Measurements from ENCODE around the gene LHFPL3. TPM values are rescaled to one million over a fixed set of nuclear protein-coding genes. Genes with fewer than 3 reads are reported as not detected.

The LHFPL3 gene
- total RNA-seq, 2 experiments from 2014 or later = not detected

DNA sequence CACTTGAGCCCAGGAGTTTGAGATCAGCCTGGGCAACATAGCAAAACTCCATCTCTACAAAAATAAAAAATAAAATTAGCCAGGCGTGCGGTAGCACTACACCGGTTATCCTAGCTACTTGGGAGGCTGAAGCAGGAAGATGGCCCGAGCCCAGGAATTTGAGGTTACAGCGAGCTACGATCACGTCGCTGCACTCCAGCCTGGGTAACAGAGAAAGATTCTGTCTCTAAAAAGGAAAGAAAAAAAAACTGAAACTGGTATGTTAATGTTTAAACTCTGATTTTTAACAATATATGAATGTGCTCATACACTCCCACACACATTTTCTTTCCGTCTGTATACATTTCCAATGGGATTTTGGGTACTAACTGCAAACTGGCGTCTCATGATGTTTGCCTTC, 545.0 kb downstream of the LHFPL3 start:
- Mint-ChIP-seq H3K4me1 (peaks cover 4% of the 10 kb centered on the region), H3K27ac (no peak overlapping the region), H3K4me3 (no peak overlapping the region), H3K27me3 (peaks cover 6% of the 10 kb centered on the region), H3K9me3 (no peaks in the 10 kb centered on the region), H3K36me3 (ENCODE audit: low read depth) (no peaks in the 10 kb centered on the region)
- ChIA-PET CTCF (interaction anchor here (0.6 to 1.4 kb wide), 2 partner anchors 13 to 310 kb away, joined by 3 to 5 read pairs; no protein-coding TSS in a partner anchor), POLR2A (no interaction called here)
- DNase-seq = no peak

DNA sequence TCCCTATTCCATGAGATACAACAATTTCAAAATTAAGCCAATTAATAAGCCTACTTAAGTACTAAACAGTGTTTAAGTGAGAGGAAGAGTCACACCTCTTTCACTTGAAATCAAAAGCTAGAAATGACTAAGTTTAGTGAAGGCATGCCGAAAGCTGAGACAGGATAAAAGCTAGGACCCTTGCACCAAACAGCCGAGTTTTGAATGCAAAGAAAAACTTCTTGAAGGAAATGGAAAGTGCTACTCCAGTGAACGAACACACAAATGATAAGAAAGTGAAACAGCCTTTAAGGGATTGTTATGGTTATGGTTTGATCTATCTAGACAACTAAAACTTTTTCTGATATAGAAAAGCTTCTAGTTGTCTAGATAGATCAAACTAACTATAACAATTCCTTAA, 550.2 kb downstream of the LHFPL3 start:
- H3K4me1 Mint-ChIP-seq = peaks cover 20% of the 10 kb centered on the region
- no peak overlapping the region for H3K4me3 Mint-ChIP-seq
- ChIA-PET POLR2A (no interaction called here), CTCF (interaction anchor here (0.8 to 1.4 kb wide), 2 partner anchors 24 to 27 kb away, joined by 3 read pairs; no protein-coding TSS in a partner anchor)
- H3K9me3 Mint-ChIP-seq = peaks cover 3% of the 10 kb centered on the region
- peak overlapping the region; percentile 16 for H3K27ac Mint-ChIP-seq
- H3K36me3 Mint-ChIP-seq (ENCODE audit: low read depth) = no peaks in the 10 kb centered on the region
- H3K27me3 Mint-ChIP-seq = peaks cover 4% of the 10 kb centered on the region
- DNase-seq = peak; percentile 15

DNA sequence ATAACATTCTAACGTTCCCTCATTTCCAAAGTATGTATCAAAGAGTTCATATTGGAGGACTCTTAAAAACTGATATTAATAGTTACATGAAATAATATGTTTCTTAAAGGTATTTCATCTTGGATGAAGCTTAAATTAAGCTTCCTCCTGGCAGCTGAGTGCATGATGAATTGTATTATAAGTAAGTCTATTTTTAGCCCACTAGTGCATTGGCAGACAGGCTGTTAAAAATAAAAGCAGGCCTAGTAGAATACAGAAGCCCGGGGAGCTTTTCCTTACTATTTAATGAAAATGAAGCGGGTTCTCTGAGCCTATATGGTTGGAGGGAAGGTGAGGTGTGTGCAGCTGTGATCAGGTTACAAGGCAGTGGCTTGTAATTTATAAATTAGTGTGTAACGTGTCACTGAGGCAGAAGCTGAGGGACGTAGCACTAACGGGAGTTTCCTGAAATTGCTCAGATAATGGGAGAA, 554.9 kb downstream of the LHFPL3 start:
- DNase-seq = no peak
- H3K27ac Mint-ChIP-seq = no peak overlapping the region
- H3K9me3 Mint-ChIP-seq = peaks cover 3% of the 10 kb centered on the region
- no peaks in the 10 kb centered on the region for H3K36me3 Mint-ChIP-seq (ENCODE audit: low read depth)
- ChIA-PET CTCF (interaction anchor here (0.5 to 2.5 kb wide), 9 partner anchors 9 to 752 kb away, joined by 3 to 13 read pairs (median 7); no protein-coding TSS in a partner anchor), POLR2A (no interaction called here)
- H3K4me1 Mint-ChIP-seq = peaks cover 23% of the 10 kb centered on the region
- H3K27me3 Mint-ChIP-seq = peaks cover 4% of the 10 kb centered on the region
- no peak overlapping the region for H3K4me3 Mint-ChIP-seq

DNA sequence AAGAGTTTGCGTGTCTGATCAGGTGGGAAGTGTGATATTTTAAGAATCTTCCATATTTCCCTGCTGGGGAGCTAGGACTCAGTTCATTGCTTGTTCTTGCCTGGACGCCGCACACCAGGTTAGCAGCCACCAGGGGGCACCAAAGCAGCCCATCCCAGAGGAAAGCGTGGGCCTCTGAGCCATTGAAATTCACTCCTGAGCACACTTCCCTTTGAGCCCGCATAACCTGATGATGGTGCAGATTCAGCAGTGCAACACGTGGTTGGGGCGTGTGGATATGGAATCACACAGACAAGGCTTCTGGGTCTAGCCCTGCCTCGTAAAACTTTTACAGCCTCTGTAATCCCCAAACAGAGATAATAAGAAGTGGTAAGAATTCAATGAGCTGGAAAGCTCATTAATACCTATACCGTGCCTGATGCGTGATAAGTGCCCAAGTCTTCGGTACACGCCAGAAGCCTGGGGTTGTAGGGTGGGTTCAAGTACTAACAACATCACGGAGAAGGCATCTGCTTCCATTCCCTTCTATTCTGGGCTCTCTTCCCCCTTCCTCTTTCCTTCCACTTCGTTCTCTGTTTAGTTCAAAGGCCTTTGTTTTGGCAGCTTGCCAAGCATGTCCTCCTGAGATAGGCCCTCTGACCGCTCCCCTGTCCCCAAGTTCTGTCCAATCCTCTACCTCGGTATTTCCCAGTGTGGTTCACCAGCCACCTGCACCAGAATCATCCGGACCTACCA, 555.5 kb downstream of the LHFPL3 start:
- ChIA-PET POLR2A (no interaction called here), CTCF (interaction anchor here (0.5 to 2.5 kb wide), 8 partner anchors 9 to 43 kb away, joined by 3 to 13 read pairs (median 8); no protein-coding TSS in a partner anchor)
- Mint-ChIP-seq H3K9me3 (peaks cover 3% of the 10 kb centered on the region), H3K4me3 (no peak overlapping the region), H3K36me3 (ENCODE audit: low read depth) (no peaks in the 10 kb centered on the region), H3K27me3 (peaks cover 4% of the 10 kb centered on the region), H3K27ac (peak overlapping the region; percentile 22), H3K4me1 (peaks cover 17% of the 10 kb centered on the region)
- DNase-seq = peak; percentile 70

DNA sequence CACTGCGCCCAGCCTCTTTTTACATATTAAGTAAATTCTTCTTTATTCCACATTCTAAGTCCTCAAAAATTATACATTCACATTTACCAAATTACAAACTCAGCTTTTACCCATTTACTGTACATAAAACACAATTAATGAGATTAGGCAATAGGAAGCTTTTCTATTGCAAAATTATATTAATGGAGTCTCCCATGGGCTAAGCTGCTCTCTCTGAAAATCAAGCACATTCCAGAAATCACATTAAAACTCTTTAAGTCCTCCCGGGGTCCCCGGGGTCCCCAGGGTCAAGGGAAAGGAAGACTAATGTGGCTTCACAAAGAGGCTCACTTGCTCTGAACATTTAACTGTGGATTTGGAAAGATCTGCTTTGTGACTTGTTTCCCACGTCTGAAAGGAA, 558.2 kb downstream of the LHFPL3 start:
- Mint-ChIP-seq H3K4me1 (peaks cover 9% of the 10 kb centered on the region), H3K27ac (no peak overlapping the region), H3K27me3 (peaks cover 4% of the 10 kb centered on the region), H3K36me3 (ENCODE audit: low read depth) (no peaks in the 10 kb centered on the region), H3K4me3 (no peak overlapping the region), H3K9me3 (no peaks in the 10 kb centered on the region)
- no peak for DNase-seq
- ChIA-PET POLR2A (no interaction called here), CTCF (interaction anchor here (0.9 kb wide), 1 partner anchor 33 kb away, joined by 3 read pairs; no protein-coding TSS in a partner anchor)

DNA sequence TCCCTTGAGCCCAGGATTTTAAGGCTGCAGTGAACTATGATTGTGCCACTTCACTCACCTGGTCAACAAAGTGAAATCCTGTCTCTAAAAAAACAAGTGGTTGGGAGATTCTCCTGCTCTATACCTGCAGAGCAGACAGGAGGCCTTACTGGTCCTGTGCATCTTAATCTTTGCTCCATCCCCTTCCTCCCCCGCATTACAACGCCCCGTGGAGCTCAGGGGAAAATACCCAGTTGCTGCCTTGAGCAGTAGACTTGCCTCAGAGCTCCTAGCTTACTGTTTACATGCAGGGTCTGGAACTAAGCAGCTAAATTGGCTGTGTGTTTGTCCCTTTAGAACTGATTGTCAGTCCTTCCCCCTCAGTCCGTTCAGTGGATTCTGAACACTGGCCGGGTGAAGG, 561.8 kb downstream of the LHFPL3 start:
- Mint-ChIP-seq H3K27me3 (peaks cover 4% of the 10 kb centered on the region), H3K36me3 (ENCODE audit: low read depth) (no peaks in the 10 kb centered on the region), H3K4me1 (no peaks in the 10 kb centered on the region), H3K27ac (no peak overlapping the region), H3K9me3 (no peaks in the 10 kb centered on the region), H3K4me3 (no peak overlapping the region)
- ChIA-PET POLR2A (no interaction called here), CTCF (no interaction called here)
- DNase-seq = no peak

DNA sequence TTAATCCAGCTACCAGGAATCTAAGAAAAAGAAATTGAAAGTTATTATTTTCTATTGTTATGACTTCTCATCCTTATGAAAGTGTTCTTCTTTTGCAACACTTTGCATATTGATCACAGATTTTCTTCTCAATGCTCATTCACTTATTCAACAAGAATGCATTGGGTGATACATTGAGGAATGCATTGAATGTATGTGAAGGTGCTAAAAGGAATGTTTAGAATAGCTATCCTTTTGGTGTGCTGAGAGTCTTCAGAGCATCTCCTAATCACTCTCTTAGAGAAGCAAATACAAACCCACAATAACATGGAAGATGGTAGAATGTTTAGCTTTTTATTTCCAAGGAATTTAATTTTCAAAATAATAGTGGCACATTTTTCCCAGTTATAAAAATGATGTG, 563.5 kb downstream of the LHFPL3 start:
- CTCF ChIA-PET = interaction anchor here (2.5 kb wide), 1 partner anchor 8 kb away, joined by 13 read pairs; no protein-coding TSS in a partner anchor

DNA sequence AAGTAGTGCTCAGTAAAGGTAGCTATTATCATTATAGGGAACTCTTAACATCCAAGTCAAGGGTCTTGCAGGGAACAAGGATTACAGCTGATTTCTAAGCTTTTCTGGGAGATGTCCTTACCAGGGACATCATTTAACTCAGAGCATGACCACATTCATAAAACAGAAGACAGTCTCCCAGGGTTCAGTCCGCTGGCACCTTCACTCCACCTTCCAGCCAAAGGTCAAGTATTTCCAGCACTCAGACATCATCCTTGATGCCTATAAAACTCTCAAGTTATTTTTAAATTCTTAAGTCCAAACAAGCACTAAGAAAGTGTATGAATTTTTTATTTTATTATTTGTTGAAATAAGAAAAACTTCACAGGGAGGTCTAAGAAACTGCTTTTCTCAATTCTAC, 565.9 kb downstream of the LHFPL3 start:
- Mint-ChIP-seq H3K4me3 (no peak overlapping the region), H3K27me3 (no peaks in the 10 kb centered on the region), H3K9me3 (no peaks in the 10 kb centered on the region), H3K4me1 (peaks cover 8% of the 10 kb centered on the region), H3K27ac (no peak overlapping the region), H3K36me3 (ENCODE audit: low read depth) (no peaks in the 10 kb centered on the region)
- no peak for DNase-seq
- ChIA-PET CTCF (no interaction called here), POLR2A (no interaction called here)

More for the DNA sequence above, 563.5 kb downstream of the LHFPL3 start:
- Mint-ChIP-seq H3K9me3 (no peaks in the 10 kb centered on the region), H3K27ac (no peak overlapping the region), H3K4me3 (no peak overlapping the region), H3K36me3 (ENCODE audit: low read depth) (no peaks in the 10 kb centered on the region), H3K27me3 (no peaks in the 10 kb centered on the region), H3K4me1 (peaks cover 4% of the 10 kb centered on the region)
- no peak for DNase-seq
- POLR2A ChIA-PET = no interaction called here

DNA sequence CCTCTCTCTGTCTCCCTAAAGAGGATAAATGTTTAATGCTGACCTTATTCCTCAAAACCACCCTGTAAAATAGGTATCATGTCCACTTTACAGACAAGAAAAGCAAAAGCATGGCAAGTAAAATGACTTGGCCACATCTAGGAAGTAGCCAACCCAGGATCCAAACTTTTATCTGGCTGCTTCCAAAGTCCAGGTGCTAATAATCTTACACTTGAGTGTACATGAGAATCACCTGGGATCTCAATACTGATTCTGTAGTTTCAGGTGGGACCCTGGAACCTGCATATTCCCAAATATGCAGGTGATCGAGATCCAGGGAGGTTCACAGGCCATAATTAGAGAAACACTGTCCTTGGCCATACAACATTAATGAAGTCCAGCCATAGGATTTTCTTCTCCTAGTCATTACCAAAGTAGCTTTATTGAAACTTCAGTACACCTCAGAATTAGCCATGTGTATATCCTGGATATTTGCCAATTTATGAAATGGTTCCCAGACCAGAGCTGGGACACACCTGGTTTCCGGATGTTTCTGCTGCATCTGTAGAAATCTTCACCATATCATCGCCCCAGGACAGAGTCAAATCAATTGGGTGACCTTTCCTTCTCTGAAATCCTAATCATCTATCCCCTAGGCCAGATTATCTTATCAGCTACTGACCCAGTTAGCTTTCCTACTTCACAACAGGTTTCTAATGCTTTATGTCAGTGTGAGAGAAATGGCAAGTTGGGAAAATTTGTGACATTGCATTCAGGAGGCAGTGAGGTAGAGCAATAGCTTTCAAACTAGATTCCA, 566.5 kb downstream of the LHFPL3 start:
- CTCF ChIA-PET = interaction anchor here (1.2 kb wide), 1 partner anchor 10 kb away, joined by 7 read pairs; no protein-coding TSS in a partner anchor
- no peaks in the 10 kb centered on the region for H3K27me3 Mint-ChIP-seq
- H3K4me3 Mint-ChIP-seq = no peak overlapping the region
- no peak for DNase-seq
- H3K36me3 Mint-ChIP-seq (ENCODE audit: low read depth) = no peaks in the 10 kb centered on the region
- POLR2A ChIA-PET = no interaction called here
- H3K9me3 Mint-ChIP-seq = no peaks in the 10 kb centered on the region
- H3K4me1 Mint-ChIP-seq = peaks cover 8% of the 10 kb centered on the region
- no peak overlapping the region for H3K27ac Mint-ChIP-seq

DNA sequence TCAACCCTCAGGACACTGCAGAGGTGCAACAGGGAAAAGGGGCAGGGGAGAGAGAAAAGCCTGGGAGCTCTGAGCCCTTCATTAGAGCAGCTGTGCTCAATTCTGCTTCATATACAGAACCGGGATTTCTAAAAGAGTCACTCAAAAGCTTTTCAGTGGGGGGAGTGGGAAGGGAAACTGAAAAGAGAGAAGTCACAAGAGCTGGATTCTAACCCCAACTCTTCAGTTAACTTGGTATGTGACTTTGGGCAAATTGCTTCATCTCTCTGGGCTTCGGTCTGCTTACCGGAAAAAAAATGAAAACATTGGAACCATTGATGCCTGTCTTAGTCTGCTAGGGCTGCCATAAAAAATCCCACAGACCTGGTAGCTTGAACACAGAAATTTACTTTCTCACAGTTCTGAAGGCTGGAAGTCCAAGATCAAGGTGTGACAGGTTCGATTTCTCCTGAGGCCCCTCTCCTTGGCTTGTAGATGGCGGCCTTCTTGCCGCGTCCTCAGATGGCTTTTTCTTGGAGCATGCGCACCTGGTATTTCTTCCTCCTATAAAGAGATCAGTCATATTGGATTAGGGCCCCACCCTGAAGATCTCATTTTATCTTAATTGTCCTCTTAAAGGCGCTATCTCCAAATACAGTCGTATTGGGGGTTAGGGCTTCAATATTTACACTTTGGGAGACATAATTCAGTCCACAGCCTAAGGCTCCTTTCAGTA, 567.3 kb downstream of the LHFPL3 start:
- peaks cover 8% of the 10 kb centered on the region for H3K4me1 Mint-ChIP-seq
- H3K27ac Mint-ChIP-seq = no peak overlapping the region
- H3K27me3 Mint-ChIP-seq = no peaks in the 10 kb centered on the region
- no peak overlapping the region for H3K4me3 Mint-ChIP-seq
- ChIA-PET POLR2A (no interaction called here), CTCF (interaction anchor here (0.7 to 1.2 kb wide), 2 partner anchors 11 to 23 kb away, joined by 5 to 7 read pairs; no protein-coding TSS in a partner anchor)
- DNase-seq = no peak
- no peaks in the 10 kb centered on the region for H3K36me3 Mint-ChIP-seq (ENCODE audit: low read depth)
- H3K9me3 Mint-ChIP-seq = no peaks in the 10 kb centered on the region

DNA sequence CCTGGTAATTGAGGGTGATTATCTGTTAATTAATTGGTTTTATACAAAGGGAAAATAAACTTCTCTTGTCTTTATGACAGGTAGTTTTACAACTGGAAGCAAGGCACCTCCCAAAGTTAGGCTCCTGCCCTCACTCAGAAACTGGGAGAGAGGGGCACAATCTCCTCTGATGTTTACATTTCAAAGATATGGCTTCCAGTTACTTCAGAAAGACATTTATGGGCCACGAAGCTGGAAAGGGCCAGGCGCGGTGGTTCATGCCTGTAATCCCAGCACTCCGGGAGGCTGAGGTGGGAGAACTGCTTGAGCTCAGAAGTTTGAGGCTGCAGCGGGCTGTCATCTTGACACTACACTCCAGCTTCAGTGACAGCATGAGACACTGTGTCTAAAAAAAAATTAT, 570.0 kb downstream of the LHFPL3 start:
- H3K4me3 Mint-ChIP-seq = no peak overlapping the region
- no peaks in the 10 kb centered on the region for H3K27me3 Mint-ChIP-seq
- ChIA-PET POLR2A (no interaction called here), CTCF (no interaction called here)
- H3K27ac Mint-ChIP-seq = no peak overlapping the region
- no peaks in the 10 kb centered on the region for H3K9me3 Mint-ChIP-seq
- H3K36me3 Mint-ChIP-seq (ENCODE audit: low read depth) = no peaks in the 10 kb centered on the region
- DNase-seq = no peak
- H3K4me1 Mint-ChIP-seq = peaks cover 8% of the 10 kb centered on the region

DNA sequence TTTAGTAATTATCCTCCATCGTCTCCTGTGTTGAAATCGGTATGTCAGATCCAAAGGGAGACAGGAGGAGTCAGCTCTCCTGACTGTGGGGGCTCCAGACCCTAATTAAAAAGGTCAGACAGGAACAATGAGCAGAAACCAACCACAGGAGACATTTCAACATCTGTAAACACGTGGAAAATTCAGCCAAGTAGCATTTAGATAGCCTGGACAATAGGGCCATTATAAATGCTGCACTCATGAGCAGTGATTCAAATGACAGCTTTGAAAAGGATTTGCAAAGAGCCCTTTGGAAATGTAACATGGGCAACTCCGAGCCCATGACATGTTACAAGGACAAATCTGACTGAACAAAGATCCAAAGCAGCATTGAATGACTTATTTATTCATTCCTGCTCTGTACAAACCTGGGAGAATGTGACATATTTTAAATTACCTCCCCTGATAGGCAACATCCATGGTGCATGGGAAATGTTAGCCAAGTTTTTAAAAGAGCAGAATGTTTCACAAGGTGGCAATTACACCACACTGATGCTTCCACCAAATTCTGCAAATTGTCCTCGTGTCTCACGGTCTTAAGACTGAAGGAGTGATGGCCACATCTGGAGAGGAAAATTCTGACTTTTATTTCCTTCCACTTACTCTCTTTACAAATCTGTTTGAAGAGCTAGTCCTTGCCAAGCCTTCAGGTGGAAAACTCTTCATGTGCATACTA, 572.3 kb downstream of the LHFPL3 start:
- POLR2A ChIA-PET = no interaction called here

More for the DNA sequence above, 572.3 kb downstream of the LHFPL3 start:
- Mint-ChIP-seq H3K36me3 (ENCODE audit: low read depth) (no peaks in the 10 kb centered on the region), H3K4me3 (no peak overlapping the region), H3K9me3 (no peaks in the 10 kb centered on the region), H3K4me1 (peaks cover 8% of the 10 kb centered on the region), H3K27me3 (peaks cover under 1% of the 10 kb centered on the region), H3K27ac (no peak overlapping the region)
- CTCF ChIA-PET = interaction anchor here (2.0 kb wide), 1 partner anchor 13 kb away, joined by 5 read pairs; no protein-coding TSS in a partner anchor
- DNase-seq = no peak

Data from activated CD4-positive, alpha-beta T cell treated with anti-CD3 and anti-CD28 coated beads, Interleukin-2, amount 10 ng/mL, durations not matched to agents 7 days and 5 days (primary cell).